ENCODE results near the gene HRAS. TPM values are rescaled to one million over a fixed set of nuclear protein-coding genes. Genes with fewer than 3 reads are reported as not detected.

The HRAS gene
- total and polyA plus RNA-seq, 2 of the 13 experiments (the other 11 are each of a cell fraction or from before 2014, with no cell fraction given), result 32.9 to 50.0 TPM

DNA sequence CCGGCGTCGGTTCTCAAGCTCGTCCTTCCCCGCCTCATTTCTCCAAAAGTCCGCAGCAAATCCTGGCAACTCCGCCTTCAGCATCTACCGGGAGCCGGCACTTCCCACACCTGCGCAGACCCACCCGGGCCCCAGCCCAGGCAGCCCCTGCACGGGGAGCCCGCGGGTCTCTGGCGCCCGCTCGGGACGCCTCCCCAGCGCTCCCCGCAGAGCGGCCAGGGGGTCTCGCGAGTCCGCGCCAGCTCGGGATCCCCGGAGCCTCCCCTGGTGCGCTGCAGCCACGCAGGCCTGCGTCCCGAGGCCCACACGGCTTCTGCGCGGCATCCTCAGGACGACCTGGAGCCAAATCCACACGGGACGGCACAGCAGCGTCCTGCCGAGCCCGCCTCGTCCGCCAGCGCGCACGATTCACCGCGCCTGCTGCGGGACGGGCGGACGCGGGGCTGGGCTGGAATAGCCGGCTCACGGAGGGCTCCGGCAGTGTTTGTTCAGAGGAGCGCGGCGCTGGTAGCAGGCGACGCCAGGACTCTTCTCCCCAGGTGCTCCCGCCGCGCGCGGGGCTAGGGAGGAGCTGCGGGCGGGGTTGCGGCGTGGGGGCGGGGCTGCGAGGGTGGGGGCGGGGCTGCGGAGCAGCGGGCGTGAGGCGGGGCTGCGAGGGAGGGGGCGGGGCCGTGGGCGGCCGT is 40.1 kb upstream of the HRAS start (continued):
- TF ChIP-seq, protein P1, sequence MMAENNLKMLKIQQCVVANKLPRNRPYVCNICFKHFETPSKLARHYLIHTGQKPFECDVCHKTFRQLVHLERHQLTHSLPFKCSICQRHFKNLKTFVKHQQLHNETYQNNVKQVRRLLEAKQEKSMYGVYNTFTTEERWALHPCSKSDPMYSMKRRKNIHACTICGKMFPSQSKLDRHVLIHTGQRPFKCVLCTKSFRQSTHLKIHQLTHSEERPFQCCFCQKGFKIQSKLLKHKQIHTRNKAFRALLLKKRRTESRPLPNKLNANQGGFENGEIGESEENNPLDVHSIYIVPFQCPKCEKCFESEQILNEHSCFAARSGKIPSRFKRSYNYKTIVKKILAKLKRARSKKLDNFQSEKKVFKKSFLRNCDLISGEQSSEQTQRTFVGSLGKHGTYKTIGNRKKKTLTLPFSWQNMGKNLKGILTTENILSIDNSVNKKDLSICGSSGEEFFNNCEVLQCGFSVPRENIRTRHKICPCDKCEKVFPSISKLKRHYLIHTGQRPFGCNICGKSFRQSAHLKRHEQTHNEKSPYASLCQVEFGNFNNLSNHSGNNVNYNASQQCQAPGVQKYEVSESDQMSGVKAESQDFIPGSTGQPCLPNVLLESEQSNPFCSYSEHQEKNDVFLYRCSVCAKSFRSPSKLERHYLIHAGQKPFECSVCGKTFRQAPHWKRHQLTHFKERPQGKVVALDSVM (CRISPR knock-in tag; IDR thresholded peaks at IDR 0.05), result no peak
- TF ChIP-seq SIN3B (IDR thresholded peaks at IDR 0.05; ENCODE audit: low read length) (no peak), RAD51 (IDR thresholded peaks at IDR 0.05; ENCODE audit: borderline replicate concordance) (no peak), NFATC3 (CRISPR knock-in tag; IDR thresholded peaks at IDR 0.05) (no peak), ZNF180 (CRISPR knock-in tag; IDR thresholded peaks at IDR 0.05; ENCODE audit: borderline replicate concordance, low read depth) (no peak), ZFP82 (CRISPR knock-in tag; IDR thresholded peaks at IDR 0.05; ENCODE audit: borderline replicate concordance) (no peak; the same call in 1 of the 2 replicates), ZNF468 (CRISPR knock-in tag; IDR thresholded peaks at IDR 0.05) (no peak), GATAD2A (CRISPR knock-in tag; IDR thresholded peaks at IDR 0.05) (no peak), TP53 (CRISPR knock-in tag; conservative IDR thresholded peaks at IDR 0.05) (no peak), TAF15 (IDR thresholded peaks at IDR 0.05; ENCODE audit: low read depth, low read length, poor library complexity, severe bottlenecking) (no peak), CAMTA2 (CRISPR knock-in tag; IDR thresholded peaks at IDR 0.05; ENCODE audit: borderline replicate concordance) (peak; percentile 86; the same call in 1 of the 2 replicates)
- TF ChIP-seq, protein P2, sequence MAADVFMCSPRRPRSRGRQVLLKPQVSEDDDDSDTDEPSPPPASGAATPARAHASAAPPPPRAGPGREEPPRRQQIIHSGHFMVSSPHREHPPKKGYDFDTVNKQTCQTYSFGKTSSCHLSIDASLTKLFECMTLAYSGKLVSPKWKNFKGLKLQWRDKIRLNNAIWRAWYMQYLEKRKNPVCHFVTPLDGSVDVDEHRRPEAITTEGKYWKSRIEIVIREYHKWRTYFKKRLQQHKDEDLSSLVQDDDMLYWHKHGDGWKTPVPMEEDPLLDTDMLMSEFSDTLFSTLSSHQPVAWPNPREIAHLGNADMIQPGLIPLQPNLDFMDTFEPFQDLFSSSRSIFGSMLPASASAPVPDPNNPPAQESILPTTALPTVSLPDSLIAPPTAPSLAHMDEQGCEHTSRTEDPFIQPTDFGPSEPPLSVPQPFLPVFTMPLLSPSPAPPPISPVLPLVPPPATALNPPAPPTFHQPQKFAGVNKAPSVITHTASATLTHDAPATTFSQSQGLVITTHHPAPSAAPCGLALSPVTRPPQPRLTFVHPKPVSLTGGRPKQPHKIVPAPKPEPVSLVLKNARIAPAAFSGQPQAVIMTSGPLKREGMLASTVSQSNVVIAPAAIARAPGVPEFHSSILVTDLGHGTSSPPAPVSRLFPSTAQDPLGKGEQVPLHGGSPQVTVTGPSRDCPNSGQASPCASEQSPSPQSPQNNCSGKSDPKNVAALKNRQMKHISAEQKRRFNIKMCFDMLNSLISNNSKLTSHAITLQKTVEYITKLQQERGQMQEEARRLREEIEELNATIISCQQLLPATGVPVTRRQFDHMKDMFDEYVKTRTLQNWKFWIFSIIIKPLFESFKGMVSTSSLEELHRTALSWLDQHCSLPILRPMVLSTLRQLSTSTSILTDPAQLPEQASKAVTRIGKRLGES (CRISPR knock-in tag; IDR thresholded peaks at IDR 0.05; ENCODE audit: borderline replicate concordance), result no peak
- TF ChIP-seq, protein P3, sequence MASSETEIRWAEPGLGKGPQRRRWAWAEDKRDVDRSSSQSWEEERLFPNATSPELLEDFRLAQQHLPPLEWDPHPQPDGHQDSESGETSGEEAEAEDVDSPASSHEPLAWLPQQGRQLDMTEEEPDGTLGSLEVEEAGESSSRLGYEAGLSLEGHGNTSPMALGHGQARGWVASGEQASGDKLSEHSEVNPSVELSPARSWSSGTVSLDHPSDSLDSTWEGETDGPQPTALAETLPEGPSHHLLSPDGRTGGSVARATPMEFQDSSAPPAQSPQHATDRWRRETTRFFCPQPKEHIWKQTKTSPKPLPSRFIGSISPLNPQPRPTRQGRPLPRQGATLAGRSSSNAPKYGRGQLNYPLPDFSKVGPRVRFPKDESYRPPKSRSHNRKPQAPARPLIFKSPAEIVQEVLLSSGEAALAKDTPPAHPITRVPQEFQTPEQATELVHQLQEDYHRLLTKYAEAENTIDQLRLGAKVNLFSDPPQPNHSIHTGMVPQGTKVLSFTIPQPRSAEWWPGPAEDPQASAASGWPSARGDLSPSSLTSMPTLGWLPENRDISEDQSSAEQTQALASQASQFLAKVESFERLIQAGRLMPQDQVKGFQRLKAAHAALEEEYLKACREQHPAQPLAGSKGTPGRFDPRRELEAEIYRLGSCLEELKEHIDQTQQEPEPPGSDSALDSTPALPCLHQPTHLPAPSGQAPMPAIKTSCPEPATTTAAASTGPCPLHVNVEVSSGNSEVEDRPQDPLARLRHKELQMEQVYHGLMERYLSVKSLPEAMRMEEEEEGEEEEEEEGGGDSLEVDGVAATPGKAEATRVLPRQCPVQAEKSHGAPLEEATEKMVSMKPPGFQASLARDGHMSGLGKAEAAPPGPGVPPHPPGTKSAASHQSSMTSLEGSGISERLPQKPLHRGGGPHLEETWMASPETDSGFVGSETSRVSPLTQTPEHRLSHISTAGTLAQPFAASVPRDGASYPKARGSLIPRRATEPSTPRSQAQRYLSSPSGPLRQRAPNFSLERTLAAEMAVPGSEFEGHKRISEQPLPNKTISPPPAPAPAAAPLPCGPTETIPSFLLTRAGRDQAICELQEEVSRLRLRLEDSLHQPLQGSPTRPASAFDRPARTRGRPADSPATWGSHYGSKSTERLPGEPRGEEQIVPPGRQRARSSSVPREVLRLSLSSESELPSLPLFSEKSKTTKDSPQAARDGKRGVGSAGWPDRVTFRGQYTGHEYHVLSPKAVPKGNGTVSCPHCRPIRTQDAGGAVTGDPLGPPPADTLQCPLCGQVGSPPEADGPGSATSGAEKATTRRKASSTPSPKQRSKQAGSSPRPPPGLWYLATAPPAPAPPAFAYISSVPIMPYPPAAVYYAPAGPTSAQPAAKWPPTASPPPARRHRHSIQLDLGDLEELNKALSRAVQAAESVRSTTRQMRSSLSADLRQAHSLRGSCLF (CRISPR knock-in tag; IDR thresholded peaks at IDR 0.05; ENCODE audit: borderline replicate concordance), result no peak
- TF ChIP-seq, protein P4, sequence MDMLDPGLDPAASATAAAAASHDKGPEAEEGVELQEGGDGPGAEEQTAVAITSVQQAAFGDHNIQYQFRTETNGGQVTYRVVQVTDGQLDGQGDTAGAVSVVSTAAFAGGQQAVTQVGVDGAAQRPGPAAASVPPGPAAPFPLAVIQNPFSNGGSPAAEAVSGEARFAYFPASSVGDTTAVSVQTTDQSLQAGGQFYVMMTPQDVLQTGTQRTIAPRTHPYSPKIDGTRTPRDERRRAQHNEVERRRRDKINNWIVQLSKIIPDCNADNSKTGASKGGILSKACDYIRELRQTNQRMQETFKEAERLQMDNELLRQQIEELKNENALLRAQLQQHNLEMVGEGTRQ (IDR thresholded peaks at IDR 0.05; ENCODE audit: low read depth, low read length), result no peak
- TF ChIP-seq, protein P4 (CRISPR knock-in tag; IDR thresholded peaks at IDR 0.05; ENCODE audit: borderline replicate concordance), result no peak
- TF ChIP-seq, protein P5, sequence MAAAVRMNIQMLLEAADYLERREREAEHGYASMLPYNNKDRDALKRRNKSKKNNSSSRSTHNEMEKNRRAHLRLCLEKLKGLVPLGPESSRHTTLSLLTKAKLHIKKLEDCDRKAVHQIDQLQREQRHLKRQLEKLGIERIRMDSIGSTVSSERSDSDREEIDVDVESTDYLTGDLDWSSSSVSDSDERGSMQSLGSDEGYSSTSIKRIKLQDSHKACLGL (CRISPR knock-in tag; IDR thresholded peaks at IDR 0.05), result peak; percentile 68; the same call in 1 of the 2 replicates
